NCI-H2196 (cell line): ENCODE measurements around the gene PGLYRP3.
"Not testable (repeated sequence)": the region's sequence is repeated elsewhere in the genome, so short reads cannot be mapped to it uniquely, and the experiment has no call there.

ENCODE experiments used
- DNase-seq: peaks from one replicate; lab custom pipeline; 2025; ENCODE audit not compliant: unreplicated experiment; lab: John Stamatoyannopoulos, UW

The PGLYRP3 gene

DNA sequence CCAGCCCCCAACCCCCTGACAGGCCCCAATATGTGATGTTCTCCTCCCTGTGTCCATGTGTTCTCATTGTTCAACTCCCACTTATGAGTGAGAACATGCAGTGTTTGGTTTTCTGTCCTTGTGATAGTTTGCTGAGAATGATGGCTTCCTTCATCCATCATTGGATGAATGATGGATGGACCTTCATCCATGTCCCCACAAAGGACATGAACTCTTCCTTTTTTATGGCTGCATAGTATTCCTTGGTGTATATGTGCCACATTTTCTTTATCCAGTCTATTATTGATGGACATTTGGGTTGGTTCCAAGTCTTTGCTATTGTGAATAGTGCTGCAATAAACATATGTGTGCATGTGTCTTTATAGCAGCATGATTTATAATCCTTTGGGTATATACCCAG, 1.6 kb upstream of the PGLYRP3 start:
- not testable (repeated sequence) for DNase-seq

DNA sequence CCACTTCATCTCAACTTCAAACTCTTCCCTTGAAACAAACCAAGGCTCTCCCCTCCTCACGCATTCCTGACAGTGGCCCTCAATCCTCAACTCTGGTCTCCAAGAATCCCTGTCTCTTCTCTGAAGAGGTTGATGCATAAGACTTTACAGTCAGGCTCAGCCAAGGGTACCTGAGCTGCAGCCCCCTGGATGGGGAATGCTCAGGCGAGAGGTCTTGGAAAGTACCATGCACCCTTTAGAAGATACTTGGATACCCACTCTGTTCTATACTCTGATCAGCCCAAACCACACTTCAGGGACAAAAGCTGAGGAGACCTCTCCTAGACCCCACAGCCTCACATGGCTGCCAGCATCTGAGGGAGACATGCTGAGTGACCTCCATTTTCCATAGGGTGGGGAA, 536 bp upstream of the PGLYRP3 start:
- DNase-seq: no peak

DNA sequence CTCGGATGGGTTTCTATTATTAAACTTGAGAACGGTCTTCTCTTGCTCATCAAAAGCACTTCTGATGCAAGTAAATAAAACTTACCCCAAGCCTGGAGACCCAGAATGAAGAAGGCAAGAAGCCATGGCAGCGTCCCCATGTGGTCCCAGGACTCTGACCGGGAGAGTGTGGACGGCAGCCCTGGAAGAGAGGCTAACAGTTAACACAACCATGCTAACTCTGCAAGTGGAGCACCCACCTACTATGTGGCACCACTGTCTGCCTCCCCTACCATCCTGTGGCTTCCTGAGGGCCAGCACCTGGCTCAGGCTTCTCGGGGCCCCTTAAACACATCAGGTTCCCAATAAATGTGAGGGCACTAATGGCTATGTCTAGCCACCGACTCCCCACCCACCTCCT, 2.2 kb downstream of the PGLYRP3 start:
- no peak for DNase-seq

DNA sequence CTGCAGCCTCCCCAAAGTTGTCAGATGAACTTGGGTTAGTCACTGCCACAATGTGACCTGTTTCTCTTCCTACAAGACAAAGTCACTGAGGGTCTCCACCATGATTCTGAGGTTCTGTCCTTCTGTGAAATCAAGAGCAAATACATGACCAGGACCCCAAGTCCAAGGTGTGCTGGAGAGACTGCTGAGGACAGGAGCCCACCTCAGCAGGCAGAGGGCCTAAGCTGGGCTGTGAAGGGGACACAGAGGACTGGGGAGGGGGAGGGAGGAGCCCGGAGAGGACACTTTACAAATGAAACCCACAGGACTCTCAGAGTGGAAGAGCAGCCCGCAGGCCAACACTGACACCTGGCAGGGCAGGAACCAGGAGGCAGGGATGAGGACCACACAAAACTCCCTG, 3.3 kb downstream of the PGLYRP3 start:
- DNase-seq: no peak

DNA sequence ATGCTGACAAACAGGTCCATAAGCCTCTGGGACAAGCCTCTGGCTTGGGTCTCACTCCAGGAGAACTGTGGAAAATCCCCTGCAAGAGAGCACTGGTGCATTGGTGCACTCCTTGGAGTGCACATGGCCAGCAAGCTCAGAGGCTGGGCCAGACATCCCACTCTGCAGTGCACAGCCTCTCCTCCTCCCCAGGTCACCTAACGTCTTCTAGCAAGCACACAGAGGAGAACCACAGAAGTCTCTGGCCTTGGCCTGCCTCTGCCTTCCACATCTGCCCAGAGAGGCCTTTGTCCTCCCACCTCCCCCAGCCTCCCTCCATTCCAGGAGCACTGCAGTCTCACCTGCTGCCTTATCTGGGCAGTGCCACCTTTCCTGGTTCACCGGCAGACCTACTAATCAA, 4.2 kb downstream of the PGLYRP3 start:
- DNase-seq: no peak

DNA sequence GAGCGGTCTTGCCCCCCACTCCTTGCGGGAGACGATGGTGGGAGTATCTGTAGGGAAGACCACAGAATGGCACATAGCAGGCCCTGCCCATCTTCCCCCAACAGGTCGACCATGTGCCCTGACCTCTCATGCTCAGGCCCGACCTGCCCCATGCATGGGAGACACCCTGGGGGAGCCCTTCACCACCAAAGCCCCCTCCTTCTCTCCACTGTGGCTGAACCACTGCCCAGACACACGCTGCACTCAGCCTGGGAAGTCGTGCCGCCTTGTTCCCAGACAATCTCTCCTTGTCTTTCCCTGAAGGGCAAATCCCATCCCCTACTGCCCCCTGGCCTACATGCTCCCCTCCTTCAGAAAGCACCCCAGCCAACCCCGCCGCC, 5.5 kb downstream of the PGLYRP3 start:
- DNase-seq: no peak

DNA sequence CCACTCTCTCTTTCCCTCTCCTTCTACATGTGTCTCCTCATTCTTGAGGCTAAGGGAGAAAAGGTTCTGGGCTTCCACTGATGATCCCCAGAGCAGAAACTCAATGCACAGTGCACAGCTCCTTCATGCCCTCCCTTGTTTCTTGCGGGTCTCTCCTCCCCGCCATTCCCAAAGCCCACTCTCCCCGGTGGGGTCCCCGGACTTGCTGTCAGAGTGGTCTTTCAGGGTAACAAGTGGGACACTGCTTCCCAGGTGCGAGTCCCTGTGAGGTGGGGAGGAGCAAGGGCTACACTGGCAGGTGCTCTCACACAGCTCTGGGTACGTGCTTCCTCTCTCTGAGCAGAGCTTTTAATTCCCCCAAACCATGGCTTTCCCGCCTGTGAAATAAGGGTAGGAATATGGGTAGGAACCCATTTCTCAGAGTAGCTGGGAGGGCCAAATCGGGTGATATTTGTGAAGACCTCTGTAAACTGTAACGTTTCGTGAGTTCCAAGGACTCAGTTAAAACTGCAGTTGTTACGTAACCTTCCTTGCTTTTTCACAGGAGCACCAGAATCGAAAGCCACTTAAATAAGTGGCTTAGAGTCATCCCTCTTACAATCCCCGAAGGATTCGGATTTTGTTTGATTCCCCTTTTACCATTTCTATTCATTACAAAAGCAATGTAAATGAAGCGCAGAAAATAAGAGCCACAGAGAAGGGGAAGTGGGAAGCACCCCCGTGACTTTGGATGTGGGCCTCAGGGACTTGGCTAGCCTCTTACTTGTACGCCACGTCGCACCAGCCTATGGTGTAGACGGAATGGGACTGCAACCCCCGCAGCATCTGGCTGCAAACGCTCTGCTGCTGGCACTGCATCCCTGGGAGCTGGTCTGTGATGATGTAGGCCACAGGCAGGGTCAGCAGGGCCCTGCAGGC, 6.2 kb downstream of the PGLYRP3 start:
- no peak for DNase-seq

DNA sequence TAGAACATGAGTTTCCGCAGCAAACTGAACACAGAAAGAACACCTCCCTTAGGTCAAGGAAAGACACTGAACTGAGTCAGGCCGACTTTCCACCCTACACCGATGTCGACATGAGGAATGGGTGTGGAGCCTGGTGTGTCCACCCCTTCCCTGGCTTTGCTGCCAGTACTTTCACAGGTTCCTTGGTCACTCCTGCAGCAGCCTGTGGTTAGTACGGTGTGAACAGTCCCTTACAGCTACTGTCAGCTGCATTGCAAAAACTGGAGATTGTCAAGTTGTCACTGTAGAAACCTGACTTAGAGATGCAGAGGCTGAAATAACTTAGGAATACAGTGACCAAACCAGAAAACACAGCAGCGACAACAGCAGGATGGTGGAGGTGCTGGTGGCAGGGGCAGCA, 7.1 kb downstream of the PGLYRP3 start:
- no peak for DNase-seq

DNA sequence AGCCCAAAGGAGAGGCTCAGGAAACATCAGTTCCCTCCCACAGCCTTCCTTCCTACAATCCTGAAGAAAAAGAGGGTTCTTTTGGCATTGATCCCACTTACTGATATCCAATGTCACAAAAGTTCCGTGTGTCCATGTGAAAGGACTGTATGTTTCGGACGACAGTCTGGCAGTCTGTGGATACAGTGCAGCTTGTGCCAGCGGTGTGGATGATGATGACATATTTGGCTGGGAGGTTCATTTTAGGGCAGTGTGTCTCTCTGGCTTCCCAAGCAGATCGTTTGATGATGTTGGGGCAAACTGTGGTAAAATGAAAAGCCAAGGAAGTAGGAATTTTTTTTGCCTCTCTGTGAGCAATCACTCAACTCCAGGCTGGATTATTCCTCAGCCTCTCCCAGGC, 10.4 kb downstream of the PGLYRP3 start:
- no peak for DNase-seq

DNA sequence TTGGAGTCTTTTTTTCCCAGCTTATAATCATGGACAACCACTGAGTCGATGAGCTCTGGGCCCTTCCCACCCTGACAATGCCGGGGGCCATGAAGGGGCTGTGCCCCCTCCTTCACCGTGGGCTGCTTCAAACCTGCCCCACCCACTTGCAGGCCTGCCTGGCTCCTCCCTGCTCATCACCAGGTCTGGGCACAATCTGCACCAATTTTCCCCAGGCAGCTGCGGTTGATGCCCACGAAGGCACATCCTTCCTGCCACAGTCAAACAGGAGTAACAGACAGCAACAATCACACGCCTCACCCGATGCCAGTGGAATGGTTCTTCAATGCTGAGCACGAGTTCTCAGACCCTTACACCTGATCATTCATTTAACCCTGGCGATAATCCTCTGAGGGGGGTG, 18.9 kb downstream of the PGLYRP3 start:
- no peak for DNase-seq

DNA sequence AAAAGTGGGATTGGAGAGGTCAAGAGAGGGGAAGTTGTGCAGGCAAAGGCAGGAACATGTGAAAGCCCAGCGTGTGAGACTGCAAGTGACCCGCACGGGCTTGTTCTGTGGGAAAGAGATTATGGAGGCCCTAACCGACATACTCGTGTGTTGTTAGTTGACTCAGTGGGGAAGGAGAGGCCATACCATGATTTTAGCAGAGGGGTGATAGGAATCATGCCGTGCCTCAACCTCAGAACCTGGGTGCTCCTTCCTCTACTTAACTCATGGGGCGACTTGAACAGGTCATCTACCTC, 19.3 kb downstream of the PGLYRP3 start:
- no peak for DNase-seq

DNA sequence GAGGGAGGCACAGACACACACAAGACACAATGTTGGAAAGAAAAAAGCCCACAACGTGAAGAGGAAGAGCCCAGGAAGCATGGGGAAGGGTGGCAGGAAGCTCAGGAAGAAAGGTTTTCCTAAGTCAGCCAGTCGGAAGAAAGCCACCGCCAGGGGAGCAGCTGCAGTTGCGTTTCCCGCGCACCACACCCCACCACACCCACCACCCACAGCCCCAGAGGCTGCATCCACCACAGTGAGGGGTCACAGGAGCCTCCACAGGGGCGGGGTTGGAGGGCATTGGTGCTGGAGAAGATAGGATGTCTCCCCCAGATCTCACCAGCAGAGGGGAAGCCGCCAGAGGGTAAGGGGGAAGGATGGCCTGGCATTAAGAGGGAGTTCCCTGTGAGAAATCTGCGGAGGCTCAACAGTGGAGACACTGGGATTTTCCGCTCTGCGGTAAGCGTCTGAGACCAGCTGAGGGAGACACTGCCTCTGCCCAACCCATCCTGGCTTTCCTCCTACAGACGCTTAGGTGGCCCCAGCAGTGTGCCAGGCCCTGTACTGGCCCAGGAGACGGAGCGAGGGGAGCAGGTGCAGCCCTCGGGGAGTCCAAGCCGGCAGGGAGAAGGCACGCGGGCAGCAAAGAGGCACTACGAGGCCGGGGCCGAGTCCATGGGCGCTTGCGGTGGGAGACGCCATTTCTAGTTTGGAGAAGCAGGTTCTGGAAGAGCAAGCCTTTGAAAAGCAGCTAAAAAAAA, 19.8 kb downstream of the PGLYRP3 start:
- DNase-seq: no peak

DNA sequence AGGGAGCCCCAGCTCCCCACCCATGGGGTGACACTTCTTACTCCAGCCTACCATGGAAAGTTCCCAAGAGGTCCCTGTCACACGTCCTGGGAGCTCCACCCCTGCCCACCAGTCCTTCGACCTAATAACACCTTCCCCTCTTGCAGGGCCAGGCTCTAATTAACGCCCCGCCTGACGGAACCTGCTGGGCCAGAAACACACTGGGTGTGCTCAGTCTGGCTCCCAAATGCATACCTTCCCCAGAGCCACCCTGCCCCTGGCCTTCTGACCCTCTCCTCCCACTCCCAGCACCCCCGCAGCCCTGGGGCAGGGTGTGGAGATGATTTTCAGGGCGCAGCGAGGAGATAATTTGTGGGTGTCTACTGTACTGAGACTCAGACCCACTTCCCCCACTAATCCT, 20.6 kb downstream of the PGLYRP3 start:
- DNase-seq: no peak

DNA sequence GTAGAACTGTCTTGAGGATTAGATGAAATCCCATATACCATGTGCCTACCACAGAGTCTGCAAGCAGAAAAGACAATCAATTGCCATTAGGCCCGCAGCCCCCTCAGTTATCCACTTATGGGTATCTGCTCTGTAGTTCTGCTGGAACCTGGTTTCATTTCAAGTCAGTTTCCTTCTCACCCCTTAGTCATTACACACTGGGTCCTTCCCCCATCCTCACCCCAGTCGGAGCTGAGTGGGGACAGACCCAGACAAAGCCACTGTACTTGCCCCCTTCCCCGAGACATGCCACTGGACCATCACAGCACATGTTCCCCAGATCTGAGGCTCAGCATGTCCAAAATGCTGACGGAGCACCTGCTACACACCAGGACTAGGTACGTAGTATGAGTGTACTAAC, 21.2 kb downstream of the PGLYRP3 start:
- DNase-seq: no peak

DNA sequence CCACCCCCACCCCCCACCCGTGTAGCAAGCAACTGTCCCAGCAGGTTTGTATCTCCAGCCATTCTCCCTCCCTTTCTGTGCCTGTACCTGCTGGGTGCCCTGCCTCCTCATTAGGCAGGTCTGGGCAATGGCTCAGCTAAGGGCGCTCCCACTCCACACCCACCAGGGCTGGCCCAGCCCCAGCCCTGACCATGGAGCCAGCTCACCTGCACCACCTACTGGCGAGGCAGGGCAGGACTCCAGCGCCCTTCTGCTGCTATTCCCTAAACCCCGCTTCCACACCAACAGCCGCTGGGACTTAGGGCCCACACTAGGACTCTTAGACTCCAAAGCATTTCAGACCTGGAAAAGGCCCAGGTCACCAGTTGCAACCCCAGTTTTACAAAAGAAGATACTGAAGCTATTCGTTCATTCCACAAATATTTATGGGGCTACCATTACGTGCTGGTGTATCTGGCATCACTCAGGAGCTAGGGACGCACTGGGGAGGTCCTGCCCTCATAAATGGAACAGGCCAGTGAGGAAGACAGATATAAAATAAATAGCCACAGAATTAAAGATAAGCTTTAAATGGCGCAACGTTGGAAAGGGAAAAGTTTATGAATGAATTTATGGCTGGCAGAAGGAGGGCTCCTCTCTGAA, 24.0 kb downstream of the PGLYRP3 start:
- peak; percentile 6 for DNase-seq

DNA sequence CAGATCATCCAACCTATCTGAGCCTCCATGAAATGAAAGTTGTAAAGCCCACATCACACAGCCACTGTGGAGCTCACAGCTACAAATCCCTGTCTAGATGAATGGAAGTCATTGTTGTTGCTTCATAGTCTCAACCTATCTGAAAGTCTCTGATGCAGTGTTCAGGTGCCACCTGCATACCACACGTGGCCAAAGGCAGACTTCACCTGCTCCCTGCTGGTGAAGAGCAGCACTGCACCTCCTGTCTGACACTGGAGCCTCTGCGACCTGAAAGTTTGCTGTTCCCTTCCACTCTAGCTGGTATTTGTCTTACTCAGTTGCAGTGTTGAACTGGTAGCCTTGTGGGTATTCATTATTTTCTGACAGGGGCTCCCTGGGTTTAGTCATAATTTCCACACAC, 34.9 kb downstream of the PGLYRP3 start:
- peak; percentile 44 for DNase-seq

DNA sequence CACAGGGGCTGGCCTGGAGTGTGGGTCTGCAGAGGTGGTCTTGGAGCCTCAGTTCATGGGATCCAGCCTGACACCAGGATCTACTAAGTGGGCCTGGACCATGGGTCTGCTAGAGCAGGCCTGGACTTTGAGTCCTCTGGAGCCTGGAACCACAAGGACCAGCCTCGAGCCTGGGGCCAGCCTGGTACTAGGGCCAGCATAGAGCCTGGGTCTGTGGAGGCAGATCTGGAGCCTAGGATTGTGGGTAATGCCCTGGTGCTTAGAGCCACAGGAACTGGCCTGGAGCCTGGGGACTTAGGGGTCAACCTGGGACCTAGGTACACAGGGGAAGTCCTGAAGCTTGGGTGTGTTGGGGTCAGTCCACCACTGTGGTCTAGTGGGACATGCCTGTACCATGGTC, 40.6 kb downstream of the PGLYRP3 start:
- no peak for DNase-seq

DNA sequence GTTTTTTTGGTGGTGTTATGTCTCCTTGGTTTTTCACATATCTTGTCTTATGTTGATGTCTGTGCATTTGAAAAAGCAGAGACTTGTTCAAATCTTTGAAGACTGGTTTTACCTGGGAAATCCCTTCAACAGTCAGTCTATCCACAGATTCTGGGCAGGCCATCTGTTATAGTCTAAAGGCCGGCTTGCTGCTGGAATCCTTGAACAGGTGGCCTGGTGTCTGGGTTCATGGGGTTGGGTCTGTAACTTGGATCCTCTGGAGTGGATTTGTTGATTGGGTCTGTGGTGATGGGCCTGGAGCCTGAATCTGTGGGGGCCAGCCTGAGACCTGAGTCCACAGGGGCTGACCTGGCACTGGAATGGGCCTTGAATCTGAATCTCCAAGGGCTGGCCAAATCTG, 41.0 kb downstream of the PGLYRP3 start:
- DNase-seq: no peak

DNA sequence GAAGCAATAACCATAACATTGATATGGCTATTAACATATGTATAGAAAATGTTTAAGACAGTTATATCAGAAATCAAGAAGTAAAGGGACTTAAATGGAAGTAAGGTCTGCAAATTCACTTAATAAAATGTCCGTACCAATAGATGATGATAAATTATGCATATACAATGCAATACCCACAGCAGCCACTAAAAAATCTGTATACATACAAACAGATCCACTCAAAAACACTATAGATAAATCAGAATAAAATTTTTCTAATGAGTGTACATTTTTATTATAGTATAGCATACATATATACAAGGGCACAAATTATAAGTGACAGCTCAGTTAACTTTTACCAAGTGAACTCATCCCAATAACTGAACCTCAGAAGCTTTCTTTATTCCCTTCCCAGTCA, 47.3 kb downstream of the PGLYRP3 start:
- no peak for DNase-seq

DNA sequence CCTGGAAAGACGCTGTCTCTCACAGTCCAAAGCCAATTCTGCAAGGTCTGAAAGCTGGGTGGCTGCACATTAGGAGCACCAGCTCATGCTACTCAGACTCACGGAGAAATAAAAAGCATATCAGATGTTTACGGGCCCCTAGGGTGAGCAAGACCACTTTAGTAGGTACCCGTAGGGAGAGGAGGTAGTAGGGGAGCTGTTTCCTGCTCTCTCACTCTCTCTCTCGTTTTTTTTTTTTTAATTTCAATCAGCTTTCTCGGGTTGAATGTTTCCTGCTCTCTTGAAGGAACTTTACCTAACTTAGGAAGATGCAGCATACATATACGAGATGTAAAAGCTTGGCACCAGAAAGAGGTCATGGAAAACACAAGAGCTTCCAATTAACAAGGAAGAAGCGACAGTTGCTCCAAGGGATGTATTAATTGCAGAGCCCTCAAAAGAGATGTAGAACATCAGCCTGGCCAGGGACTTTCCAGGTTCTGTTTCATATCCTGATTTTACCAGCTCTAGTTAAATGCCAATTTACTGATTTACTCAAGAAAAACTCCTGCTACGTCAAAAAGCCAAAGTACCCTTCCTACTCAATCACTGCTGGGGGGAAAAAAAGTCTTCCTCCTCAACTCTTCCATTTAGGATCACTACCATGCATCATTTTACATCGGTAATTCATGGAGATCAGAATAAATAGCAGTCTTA, 50.1 kb downstream of the PGLYRP3 start:
- no peak for DNase-seq

DNA sequence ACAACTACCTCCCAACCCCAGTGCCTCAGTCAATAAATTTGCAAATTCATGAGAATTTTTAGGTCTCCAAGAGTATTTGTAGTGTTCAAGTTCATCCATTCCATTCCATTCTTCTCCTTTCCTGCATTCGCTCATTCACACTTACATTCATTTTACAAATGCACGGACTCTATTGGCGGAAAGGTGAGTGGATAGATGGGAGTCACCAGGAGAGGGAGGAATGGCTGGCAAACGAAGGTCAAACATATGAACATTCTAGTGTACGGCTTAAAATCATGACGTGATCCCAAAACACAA, 50.7 kb downstream of the PGLYRP3 start:
- DNase-seq: no peak
